Activated CD4-positive, alpha-beta T cell treated with anti-CD3 and anti-CD28 coated beads, Interleukin-2, amount 10 ng/mL, durations not matched to agents 24 days and 14 days (primary cell): ENCODE results near the gene SBF2. TPM values are rescaled to one million over a fixed set of nuclear protein-coding genes. Genes with fewer than 3 reads are reported as not detected.

Experiments
- DNase-seq: peaks from one replicate; pipeline ENCODE4 v3.0.0; 2022
- H3K27ac Mint-ChIP-seq: one replicate; pipeline ENCODE4 v1.8.0; 2022; ENCODE audit warnings: mild to moderate bottlenecking, mixed read lengths
- H3K27me3 Mint-ChIP-seq: one replicate; pipeline ENCODE4 v1.8.0; 2022; ENCODE audit warnings: mixed read lengths
- H3K36me3 Mint-ChIP-seq: one replicate; pipeline ENCODE4 v1.8.0; 2022; ENCODE audit warnings: low read depth, mild to moderate bottlenecking, mixed read lengths
- H3K4me1 Mint-ChIP-seq: one replicate; pipeline ENCODE4 v1.8.0; 2021; ENCODE audit warnings: mixed read lengths
- H3K4me3 Mint-ChIP-seq: one replicate; pipeline ENCODE4 v1.8.0; 2022; ENCODE audit warnings: mild to moderate bottlenecking, moderate library complexity, mixed read lengths
- H3K9me3 Mint-ChIP-seq: one replicate; pipeline ENCODE4 v1.8.0; 2021; ENCODE audit warnings: mixed read lengths
- intact Hi-C: fragments of 100-400 bp; cut with micrococcal nuclease; formaldehyde crosslinking; loops from one replicate; pipeline ENCODE4 v1.15.1; 2023
- total RNA-seq: library from RNA; stranded (reverse); gene quantifications from 2 replicates; pipeline ENCODE4 v1.2.3, GENCODE V29; 2022

The SBF2 gene
- total RNA-seq, 1 donor from 2014 or later = 9.1 TPM

- peaks cover 71% of the 10 kb centered on the region for H3K27me3 Mint-ChIP-seq
- H3K4me1 Mint-ChIP-seq = peaks cover 50% of the 10 kb centered on the region
- no peaks in the 10 kb centered on the region for H3K9me3 Mint-ChIP-seq
- peak overlapping the region; percentile 93 for H3K4me3 Mint-ChIP-seq
- intact Hi-C loops = loop anchor here (10.0 kb wide), 4 partner anchors 423 to 1617 kb away; partner anchors contain the start of genes RPL27A, TRIM66 and WEE1
- peaks cover 1% of the 10 kb centered on the region for H3K36me3 Mint-ChIP-seq
- peak overlapping the region; percentile 29 for H3K27ac Mint-ChIP-seq
- no peak for DNase-seq
Measured at GRCh38 chr11:10301656-10302358, 7.8 kb upstream of the SBF2 start.

- Mint-ChIP-seq H3K36me3 (no peaks in the 10 kb centered on the region), H3K27me3 (peaks cover 68% of the 10 kb centered on the region), H3K9me3 (no peaks in the 10 kb centered on the region), H3K4me1 (peaks cover 39% of the 10 kb centered on the region), H3K4me3 (peak overlapping the region; percentile 42), H3K27ac (peak overlapping the region; percentile 65)
- intact Hi-C loops = loop anchor here (5.0 kb wide), 1 partner anchor 159 kb away; the partner anchor contains the start of gene AMPD3
- peak; percentile 89 for DNase-seq
Measured at GRCh38 chr11:10298342-10298741, 4.3 kb upstream of the SBF2 start.

GRCh38 chr11:10295064-10295901 is 1.3 kb upstream of the SBF2 start:
- Mint-ChIP-seq H3K4me1 (peaks cover 36% of the 10 kb centered on the region), H3K36me3 (no peaks in the 10 kb centered on the region), H3K9me3 (no peaks in the 10 kb centered on the region), H3K27me3 (peaks cover 58% of the 10 kb centered on the region), H3K27ac (peak overlapping the region; percentile 11), H3K4me3 (peak overlapping the region; percentile 82)
- intact Hi-C loops = loop anchor here (5.0 kb wide), 1 partner anchor 162 kb away; the partner anchor contains the start of gene AMPD3
- DNase-seq = no peak

- intact Hi-C loops = loop anchor here (1.0 kb wide), 1 partner anchor 10 kb away; no protein-coding TSS in a partner anchor
- Mint-ChIP-seq H3K4me3 (peak overlapping the region; percentile 82), H3K9me3 (no peaks in the 10 kb centered on the region), H3K27me3 (peaks cover 55% of the 10 kb centered on the region), H3K27ac (peak overlapping the region; percentile 76), H3K36me3 (no peaks in the 10 kb centered on the region), H3K4me1 (peaks cover 36% of the 10 kb centered on the region)
- no peak for DNase-seq
Measured at GRCh38 chr11:10294290-10294953, 403 bp upstream of the SBF2 start.

- intact Hi-C loops = no loop called here
- no peak overlapping the region for H3K4me3 Mint-ChIP-seq
- H3K4me1 Mint-ChIP-seq = peaks cover 25% of the 10 kb centered on the region
- DNase-seq = no peak
- no peak overlapping the region for H3K27ac Mint-ChIP-seq
- H3K9me3 Mint-ChIP-seq = no peaks in the 10 kb centered on the region
- H3K36me3 Mint-ChIP-seq = no peaks in the 10 kb centered on the region
- H3K27me3 Mint-ChIP-seq = peaks cover 42% of the 10 kb centered on the region
Measured at GRCh38 chr11:10291801-10292638, 2.0 kb downstream of the SBF2 start.

- no peaks in the 10 kb centered on the region for H3K9me3 Mint-ChIP-seq
- no peaks in the 10 kb centered on the region for H3K36me3 Mint-ChIP-seq
- no peak for DNase-seq
- no peak overlapping the region for H3K27ac Mint-ChIP-seq
- peaks cover 18% of the 10 kb centered on the region for H3K4me1 Mint-ChIP-seq
- peaks cover 28% of the 10 kb centered on the region for H3K27me3 Mint-ChIP-seq
- no peak overlapping the region for H3K4me3 Mint-ChIP-seq
- intact Hi-C loops = no loop called here
Measured at GRCh38 chr11:10289765-10290380, 4.1 kb downstream of the SBF2 start.

- no peak for DNase-seq
- intact Hi-C loops = no loop called here
- Mint-ChIP-seq H3K27me3 (peaks cover 29% of the 10 kb centered on the region), H3K9me3 (no peaks in the 10 kb centered on the region), H3K4me3 (no peak overlapping the region), H3K4me1 (peaks cover 17% of the 10 kb centered on the region), H3K27ac (no peak overlapping the region), H3K36me3 (no peaks in the 10 kb centered on the region)
Measured at GRCh38 chr11:10288881-10289764, 4.9 kb downstream of the SBF2 start.

- no peak overlapping the region for H3K4me3 Mint-ChIP-seq
- intact Hi-C loops = no loop called here
- no peaks in the 10 kb centered on the region for H3K36me3 Mint-ChIP-seq
- no peaks in the 10 kb centered on the region for H3K9me3 Mint-ChIP-seq
- H3K4me1 Mint-ChIP-seq = peaks cover 15% of the 10 kb centered on the region
- DNase-seq = no peak
- peaks cover 28% of the 10 kb centered on the region for H3K27me3 Mint-ChIP-seq
- no peak overlapping the region for H3K27ac Mint-ChIP-seq
Measured at GRCh38 chr11:10287766-10288715, 6.0 kb downstream of the SBF2 start.

- no peak for DNase-seq
- Mint-ChIP-seq H3K9me3 (no peaks in the 10 kb centered on the region), H3K27ac (no peak overlapping the region)
Measured at GRCh38 chr11:10287140-10287539, 6.9 kb downstream of the SBF2 start.

GRCh38 chr11:10285148-10285802 is 8.7 kb downstream of the SBF2 start:
- peak overlapping the region; percentile 24 for H3K4me3 Mint-ChIP-seq
- H3K9me3 Mint-ChIP-seq = no peaks in the 10 kb centered on the region
- intact Hi-C loops = no loop called here
- no peaks in the 10 kb centered on the region for H3K36me3 Mint-ChIP-seq
- H3K27ac Mint-ChIP-seq = no peak overlapping the region
- no peak for DNase-seq
- H3K4me1 Mint-ChIP-seq = peaks cover 6% of the 10 kb centered on the region
- H3K27me3 Mint-ChIP-seq = peaks cover 21% of the 10 kb centered on the region

More at GRCh38 chr11:10287140-10287539, 6.9 kb downstream of the SBF2 start:
- intact Hi-C loops = no loop called here
- Mint-ChIP-seq H3K4me3 (no peak overlapping the region), H3K27me3 (peaks cover 24% of the 10 kb centered on the region), H3K4me1 (peaks cover 11% of the 10 kb centered on the region), H3K36me3 (no peaks in the 10 kb centered on the region)

GRCh38 chr11:10283991-10284390 is 10.0 kb downstream of the SBF2 start:
- no peaks in the 10 kb centered on the region for H3K36me3 Mint-ChIP-seq
- H3K27ac Mint-ChIP-seq = no peak overlapping the region
- H3K27me3 Mint-ChIP-seq = peaks cover 18% of the 10 kb centered on the region
- H3K4me3 Mint-ChIP-seq = no peak overlapping the region
- peaks cover 6% of the 10 kb centered on the region for H3K4me1 Mint-ChIP-seq
- DNase-seq = no peak
- H3K9me3 Mint-ChIP-seq = no peaks in the 10 kb centered on the region
- intact Hi-C loops = no loop called here
